HG03565 (cell line): ENCODE results near the gene ZSCAN25.
"Not testable (repeated sequence)": the region's sequence is repeated elsewhere in the genome, so short reads cannot be mapped to it uniquely, and the experiment has no call there.

Experiments used
- ATAC-seq: cut with Tn5 transposase; IDR thresholded peaks from one replicate; pipeline ENCODE4 v1.9.1; 2021; ENCODE audit warnings: mild to moderate bottlenecking, moderate library complexity; ENCODE audit not compliant: unreplicated experiment

ZSCAN25 gene

DNA sequence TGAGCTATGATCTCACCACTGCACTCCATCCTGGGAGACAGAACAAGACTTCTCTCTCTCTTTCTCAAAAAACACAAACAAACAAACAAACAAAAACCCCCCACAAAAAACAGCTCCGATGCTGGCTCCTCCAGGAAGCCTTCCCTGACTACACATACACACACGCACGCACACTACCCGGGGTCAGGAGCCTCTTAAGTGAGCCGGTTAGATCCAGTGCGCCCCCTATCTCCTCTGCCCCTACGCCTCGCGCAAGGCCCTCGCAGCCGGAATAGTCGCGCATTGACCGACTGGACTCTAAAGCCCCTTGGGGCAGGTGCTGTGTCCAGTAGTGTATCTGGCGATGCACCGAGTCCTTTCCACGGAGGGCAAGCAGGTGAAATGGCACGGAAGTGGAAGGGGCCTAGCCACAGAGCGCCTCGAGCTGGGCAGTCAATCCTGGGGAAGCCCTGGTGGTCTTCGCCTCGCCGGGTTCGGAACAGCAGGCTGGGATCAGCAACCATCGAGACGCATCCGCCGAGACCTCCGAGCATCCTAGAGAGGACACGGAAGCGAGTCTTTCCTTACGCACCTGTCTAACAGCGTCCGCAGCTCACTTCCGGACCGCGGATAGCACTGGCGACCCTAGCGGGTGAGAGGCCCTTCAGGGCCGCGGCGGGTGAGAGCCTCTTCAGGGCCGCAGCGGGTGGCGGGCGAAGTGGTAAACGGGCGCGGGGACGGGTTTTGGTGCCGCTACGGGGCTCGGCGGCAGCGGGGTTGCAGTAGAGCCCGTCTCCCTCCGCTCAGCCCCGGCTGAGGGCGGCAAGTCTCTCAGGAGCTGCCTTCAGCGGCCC is at the start of gene ZSCAN25:
Gene ZSCAN25 (plus strand): TSS at position 588 of the 833 bp plus-strand sequence. CDS start 2,661 bp downstream, outside the sequence.
- peak; percentile 84 for ATAC-seq

GRCh38 chr7:99568770-99569169 is 48.0 kb upstream of the ZSCAN25 start:
- not testable (repeated sequence) for ATAC-seq

DNA sequence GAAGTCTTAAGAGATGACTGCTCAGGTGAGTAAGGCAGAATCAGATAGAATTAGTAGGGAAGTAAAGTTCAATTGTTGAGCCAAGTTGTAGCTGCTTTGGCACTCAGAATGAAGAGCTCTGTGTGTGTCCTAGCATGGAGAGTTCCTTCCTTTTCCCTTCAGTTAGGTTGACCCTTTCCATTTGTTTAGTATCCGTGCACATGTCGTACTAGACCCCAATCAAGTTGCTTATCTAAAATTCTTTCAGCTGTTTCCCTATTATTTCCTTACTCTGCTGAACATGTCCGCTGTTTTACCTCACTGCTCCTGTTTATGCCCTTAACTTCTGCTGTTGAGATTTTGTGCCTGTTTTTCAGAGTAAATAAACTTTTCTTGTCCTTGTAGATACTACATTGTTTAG is 45.0 kb upstream of the ZSCAN25 start:
- no peak for ATAC-seq

DNA sequence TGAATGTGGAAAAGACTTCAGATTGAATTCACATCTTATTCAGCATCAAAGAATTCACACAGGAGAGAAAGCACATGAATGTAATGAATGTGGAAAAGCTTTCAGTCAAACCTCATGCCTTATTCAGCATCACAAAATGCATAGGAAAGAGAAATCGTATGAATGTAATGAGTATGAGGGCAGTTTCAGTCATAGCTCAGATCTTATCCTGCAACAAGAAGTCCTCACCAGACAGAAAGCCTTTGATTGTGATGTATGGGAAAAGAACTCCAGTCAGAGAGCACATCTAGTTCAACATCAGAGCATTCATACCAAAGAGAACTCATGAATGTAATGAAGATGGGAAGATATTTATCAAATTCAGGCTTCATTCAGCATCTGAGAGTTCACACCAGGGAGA is 43.5 kb upstream of the ZSCAN25 start:
- ATAC-seq = no peak

GRCh38 chr7:99576251-99576650 is 40.5 kb upstream of the ZSCAN25 start:
- no peak for ATAC-seq

DNA sequence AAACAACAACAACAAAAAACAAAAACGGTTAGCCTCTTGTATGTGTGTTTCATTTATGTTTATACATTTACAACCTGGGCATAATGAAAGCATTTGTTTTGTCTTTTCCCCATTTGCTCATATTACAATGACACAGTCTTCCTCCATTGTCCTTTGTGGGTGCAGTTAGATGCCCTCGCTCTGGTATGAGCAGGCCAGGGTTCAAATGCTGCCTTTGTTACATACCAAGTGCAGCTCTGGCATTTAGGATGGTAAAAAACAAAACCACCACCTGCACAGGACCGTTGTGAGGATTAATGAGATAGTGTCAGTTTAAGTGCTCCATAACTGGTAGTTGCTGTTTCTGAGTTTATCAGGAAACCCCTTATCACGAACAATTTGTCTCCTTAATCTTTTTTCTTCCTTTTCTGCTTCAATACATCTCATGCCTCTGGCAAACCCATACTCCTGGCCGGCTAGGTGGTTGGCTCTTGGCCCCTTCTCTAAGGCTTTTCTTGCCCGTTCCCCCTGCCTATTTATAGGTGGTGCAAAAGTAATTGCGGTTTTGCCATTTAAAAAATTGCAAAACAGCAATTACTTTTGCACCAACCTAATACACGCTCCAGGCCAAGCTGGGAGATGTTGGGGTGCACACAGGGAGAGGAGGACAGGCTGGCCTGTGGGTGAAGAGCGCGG is 37.3 kb upstream of the ZSCAN25 start:
- ATAC-seq = no peak

- ATAC-seq = no peak
These were observed 36.6 kb upstream of the ZSCAN25 start for GRCh38 chr7:99579956-99580777.

DNA sequence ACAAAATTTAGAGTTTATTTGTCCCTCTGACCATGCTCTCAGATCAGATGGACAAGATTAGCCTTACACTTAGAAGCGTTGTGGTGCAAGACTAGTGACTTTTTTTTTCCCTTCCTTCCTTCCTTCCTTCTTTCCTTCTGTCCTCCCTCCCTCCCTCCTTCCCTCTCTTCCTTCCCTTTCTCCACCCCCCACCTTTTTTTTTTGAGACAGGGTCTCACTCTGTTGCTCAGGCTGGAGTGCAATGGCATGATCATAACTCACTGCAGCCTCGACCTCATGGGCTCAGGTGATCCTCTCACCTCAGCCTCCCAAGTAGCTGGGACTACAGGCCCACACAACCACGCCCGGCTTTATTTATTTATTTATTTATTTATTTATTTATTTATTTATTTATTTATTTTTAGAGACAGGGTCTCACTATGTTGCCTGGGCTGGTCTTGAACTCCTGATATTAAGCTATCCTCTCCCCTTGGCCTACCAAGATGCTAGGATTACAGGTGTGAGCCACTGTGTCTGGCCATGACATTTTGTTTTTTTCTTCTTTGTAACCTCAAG is 35.9 kb upstream of the ZSCAN25 start:
- ATAC-seq = not testable (repeated sequence)

- ATAC-seq = no peak
These were observed 27.9 kb upstream of the ZSCAN25 start for GRCh38 chr7:99588868-99589267.

- no peak for ATAC-seq
These were observed 21.6 kb upstream of the ZSCAN25 start for GRCh38 chr7:99594948-99595745.

DNA sequence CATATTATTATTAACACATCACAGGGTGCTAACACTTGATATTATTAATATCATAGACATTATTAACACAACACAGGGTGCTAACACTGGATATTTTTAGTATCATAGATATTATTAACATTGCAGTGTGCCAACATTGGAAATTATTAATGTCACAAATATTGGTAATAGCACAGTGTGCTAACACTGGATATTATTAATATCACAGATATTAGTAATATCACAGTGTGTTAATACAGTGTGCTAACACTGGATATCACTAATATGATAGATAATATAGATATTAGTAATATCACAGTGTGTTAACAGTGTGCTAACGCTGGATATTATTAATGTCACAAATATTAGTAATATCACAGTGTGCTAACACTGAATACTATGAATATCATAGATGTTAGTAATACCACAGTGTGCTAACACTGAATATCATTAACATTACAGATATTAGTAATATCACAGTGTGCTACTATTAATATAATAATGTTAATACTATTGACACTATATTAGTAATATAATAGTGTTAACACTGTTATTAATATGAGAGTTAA is 20.3 kb upstream of the ZSCAN25 start:
- ATAC-seq = no peak

GRCh38 chr7:99597762-99598501 is 18.8 kb upstream of the ZSCAN25 start, which contains the start of gene TMEM225B:
Gene TMEM225B (plus strand): TSS chr7:99598267. CDS start chr7:99604389, 6,122 bp downstream.
- no peak for ATAC-seq

DNA sequence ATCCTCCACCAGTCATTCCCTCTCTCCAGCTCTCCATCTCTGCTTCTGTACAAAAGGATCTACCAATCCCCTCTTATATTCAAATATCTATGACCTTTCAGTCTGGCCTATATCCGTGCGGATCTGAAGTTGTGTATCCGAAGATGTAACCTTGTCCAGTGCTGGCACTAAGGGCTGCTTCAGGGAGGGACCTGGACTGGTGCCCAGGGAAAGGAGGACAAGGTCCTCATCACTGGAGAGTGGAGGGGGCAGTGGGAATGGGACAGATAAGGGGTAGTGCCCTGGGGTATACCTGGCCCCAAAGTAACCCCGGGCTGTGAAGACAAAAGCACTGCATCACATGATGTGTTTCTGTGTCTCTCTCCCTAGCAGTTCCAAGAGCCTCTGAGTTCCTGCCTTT is 16.9 kb upstream of the ZSCAN25 start:
- ATAC-seq = no peak

- ATAC-seq = no peak
These were observed 15.0 kb upstream of the ZSCAN25 start for GRCh38 chr7:99601656-99602310.

DNA sequence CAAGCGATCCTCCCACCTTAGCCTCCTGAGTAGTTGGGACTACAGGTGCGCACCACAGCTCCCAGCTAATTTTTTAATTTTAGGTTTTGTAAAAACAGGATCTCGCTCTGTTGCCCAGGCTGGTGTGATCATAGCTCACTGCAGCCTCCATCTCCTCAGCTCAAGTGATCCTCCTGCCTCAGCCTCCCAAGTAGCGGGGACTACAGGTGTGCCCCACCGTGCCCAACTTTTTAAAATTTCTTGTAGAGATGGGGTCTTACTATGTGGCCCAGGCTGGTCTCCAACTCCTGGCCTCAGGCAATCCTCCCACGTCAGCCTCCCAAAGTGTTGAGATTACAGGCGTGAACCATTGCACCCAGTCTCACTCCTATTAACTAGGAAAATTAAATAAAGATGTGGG is 11.2 kb upstream of the ZSCAN25 start:
- ATAC-seq = no peak

- no peak for ATAC-seq
These were observed 10.2 kb upstream of the ZSCAN25 start for GRCh38 chr7:99606531-99606930.

DNA sequence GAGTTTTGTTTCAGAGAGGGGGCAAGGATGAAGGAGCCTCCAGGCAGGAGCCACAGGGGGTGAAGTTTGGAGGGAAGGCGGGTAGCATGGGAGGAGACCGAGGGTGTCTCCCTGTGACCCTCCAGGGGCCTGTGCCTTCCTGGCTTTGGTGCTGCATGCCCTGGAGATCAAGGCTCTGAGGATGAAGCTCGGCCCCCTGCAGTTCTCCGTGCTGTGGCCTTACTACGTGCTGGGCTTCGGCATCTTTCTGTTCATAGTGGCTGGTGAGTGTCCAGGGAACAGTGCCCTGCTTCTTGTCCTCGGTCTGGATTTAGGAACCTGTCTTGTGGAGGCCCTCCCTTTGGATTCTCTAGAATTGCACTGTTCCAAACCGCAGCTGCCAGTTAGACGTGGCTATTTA is 9.2 kb upstream of the ZSCAN25 start:
- ATAC-seq = no peak

GRCh38 chr7:99614495-99614894 is 2.3 kb upstream of the ZSCAN25 start:
- ATAC-seq = no peak

GRCh38 chr7:99615989-99616358 is 772 bp upstream of the ZSCAN25 start:
- no peak for ATAC-seq
